ENCODE data around the gene RIMOC1. TPM values are rescaled to one million over a fixed set of nuclear protein-coding genes. Genes with fewer than 3 reads are reported as not detected.

Gene RIMOC1
- total RNA-seq, 1 experiment from 2014 or later = 30.5 TPM

DNA sequence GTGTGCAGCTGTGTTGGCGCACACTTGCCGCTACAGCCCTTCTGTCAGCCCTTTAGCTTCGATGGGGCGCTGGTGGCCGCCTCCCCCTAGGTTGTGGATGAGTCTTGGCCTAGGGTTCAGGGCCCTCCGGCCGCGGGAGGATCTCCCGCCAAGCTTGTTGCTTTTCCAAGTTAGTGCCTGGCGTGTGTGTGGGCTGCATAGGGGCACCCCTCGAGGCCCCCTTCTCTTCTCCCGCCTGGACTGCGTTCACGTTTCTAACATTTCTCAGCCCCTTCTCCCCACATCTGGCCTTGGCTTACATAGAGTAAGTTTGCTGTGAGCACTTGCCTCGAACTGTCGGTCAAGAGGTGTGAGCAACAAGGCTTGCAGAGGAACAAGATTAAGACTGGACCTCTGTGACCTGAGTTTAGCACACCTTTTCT is 33.5 kb upstream of the RIMOC1 start:
- ChIA-PET CTCF (no interaction called here), POLR2A (interaction anchor here (1.5 kb wide), 1 partner anchor 34 kb away, joined by 7 read pairs; the partner anchor contains the start of gene RIMOC1)
- Mint-ChIP-seq H3K9me3 (peaks cover 4% of the 10 kb centered on the region; the same call in 1 of the 2 replicates), H3K27me3 (ENCODE audit: low read depth) (peaks cover 43% of the 10 kb centered on the region), H3K4me1 (peaks cover 9% of the 10 kb centered on the region), H3K27ac (no peak overlapping the region), H3K4me3 (peak overlapping the region; percentile 83), H3K36me3 (no peaks in the 10 kb centered on the region)
- ATAC-seq (no peak), DNase-seq (ENCODE audit: low spot score) (no peak)
- TF ChIP-seq JUN (CRISPR knock-in tag; IDR thresholded peaks at IDR 0.05) = 0 out of 2 replicates have a peak, but pooled peaks have one; percentile 34
- no peak for TF ChIP-seq ZNF416 (CRISPR knock-in tag; IDR thresholded peaks at IDR 0.05)
- TF ChIP-seq E2F5 (CRISPR knock-in tag; IDR thresholded peaks at IDR 0.05) = no peak
- TF ChIP-seq TEAD4 (CRISPR knock-in tag; IDR thresholded peaks at IDR 0.05) = peak; percentile 20; the same call in 1 of the 2 replicates
- peak; percentile 26; the same call in 1 of the 2 replicates for TF ChIP-seq MAX (CRISPR knock-in tag; IDR thresholded peaks at IDR 0.05)

GRCh38 chr5:41871852-41872251 is 32.3 kb upstream of the RIMOC1 start:
- Mint-ChIP-seq H3K9me3 (peaks cover 4% of the 10 kb centered on the region; the same call in 1 of the 2 replicates), H3K4me3 (no peak overlapping the region), H3K27me3 (ENCODE audit: low read depth) (peaks cover 43% of the 10 kb centered on the region), H3K27ac (no peak overlapping the region), H3K36me3 (no peaks in the 10 kb centered on the region), H3K4me1 (peaks cover 9% of the 10 kb centered on the region)
- ChIA-PET CTCF (no interaction called here), POLR2A (no interaction called here)
- ATAC-seq (no peak), DNase-seq (ENCODE audit: low spot score) (no peak)
- TF ChIP-seq, protein P1, sequence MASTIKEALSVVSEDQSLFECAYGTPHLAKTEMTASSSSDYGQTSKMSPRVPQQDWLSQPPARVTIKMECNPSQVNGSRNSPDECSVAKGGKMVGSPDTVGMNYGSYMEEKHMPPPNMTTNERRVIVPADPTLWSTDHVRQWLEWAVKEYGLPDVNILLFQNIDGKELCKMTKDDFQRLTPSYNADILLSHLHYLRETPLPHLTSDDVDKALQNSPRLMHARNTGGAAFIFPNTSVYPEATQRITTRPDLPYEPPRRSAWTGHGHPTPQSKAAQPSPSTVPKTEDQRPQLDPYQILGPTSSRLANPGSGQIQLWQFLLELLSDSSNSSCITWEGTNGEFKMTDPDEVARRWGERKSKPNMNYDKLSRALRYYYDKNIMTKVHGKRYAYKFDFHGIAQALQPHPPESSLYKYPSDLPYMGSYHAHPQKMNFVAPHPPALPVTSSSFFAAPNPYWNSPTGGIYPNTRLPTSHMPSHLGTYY (CRISPR knock-in tag; IDR thresholded peaks at IDR 0.05) = no peak
- no peak for TF ChIP-seq NFATC4 (CRISPR knock-in tag; IDR thresholded peaks at IDR 0.05)
- TF ChIP-seq ATF1 (CRISPR knock-in tag; IDR thresholded peaks at IDR 0.05) = no peak
- no peak for TF ChIP-seq NR1H2 (CRISPR knock-in tag; IDR thresholded peaks at IDR 0.05)

DNA sequence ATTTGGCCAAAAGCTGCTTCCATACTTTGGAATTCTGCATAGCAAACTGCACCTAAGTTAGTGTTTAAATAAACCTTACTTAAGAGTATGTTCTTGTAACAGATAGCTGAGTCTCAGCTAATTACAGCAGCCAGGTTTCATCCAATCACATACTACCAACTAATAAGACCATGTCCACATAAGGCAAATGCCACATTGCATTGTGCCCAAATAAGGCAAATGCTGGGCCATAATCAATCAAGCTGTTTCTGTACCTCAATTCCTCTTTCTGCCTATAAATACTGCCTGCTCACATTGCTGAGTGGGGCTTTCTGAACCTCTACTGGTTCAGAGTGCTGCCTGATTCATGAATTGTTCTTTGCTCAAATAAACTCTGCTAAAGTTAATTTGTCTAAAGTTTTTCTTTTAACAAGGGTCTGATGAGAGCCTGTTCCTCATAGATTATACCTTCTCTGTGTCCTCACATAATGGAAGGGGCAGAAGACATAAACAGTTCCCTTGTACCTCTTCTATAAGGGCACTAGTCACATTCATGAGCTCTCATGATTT is 29.6 kb upstream of the RIMOC1 start:
- Mint-ChIP-seq H3K36me3 (no peaks in the 10 kb centered on the region), H3K9me3 (peaks cover 4% of the 10 kb centered on the region; the same call in 1 of the 2 replicates), H3K27ac (no peak overlapping the region), H3K4me3 (no peak overlapping the region), H3K27me3 (ENCODE audit: low read depth) (peaks cover 31% of the 10 kb centered on the region), H3K4me1 (peaks cover 4% of the 10 kb centered on the region)
- ChIA-PET CTCF (no interaction called here), POLR2A (no interaction called here)
- DNase-seq (ENCODE audit: low spot score) = no peak
- ATAC-seq = no peak
- TF ChIP-seq, protein P2, sequence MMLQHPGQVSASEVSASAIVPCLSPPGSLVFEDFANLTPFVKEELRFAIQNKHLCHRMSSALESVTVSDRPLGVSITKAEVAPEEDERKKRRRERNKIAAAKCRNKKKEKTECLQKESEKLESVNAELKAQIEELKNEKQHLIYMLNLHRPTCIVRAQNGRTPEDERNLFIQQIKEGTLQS (CRISPR knock-in tag; conservative IDR thresholded peaks at IDR 0.05) = no peak
- TF ChIP-seq RORB (CRISPR knock-in tag; IDR thresholded peaks at IDR 0.05) (no peak), ESRRA (CRISPR knock-in tag; IDR thresholded peaks at IDR 0.05; ENCODE audit: borderline replicate concordance) (no peak), MXD4 (CRISPR knock-in tag; IDR thresholded peaks at IDR 0.05; ENCODE audit: borderline replicate concordance) (no peak), AR (CRISPR knock-in tag; IDR thresholded peaks at IDR 0.05) (no peak), ARID4B (CRISPR knock-in tag; IDR thresholded peaks at IDR 0.05; ENCODE audit: borderline replicate concordance) (no peak), SP1 (CRISPR knock-in tag; conservative IDR thresholded peaks at IDR 0.05) (no peak)
- TF ChIP-seq, protein P3, sequence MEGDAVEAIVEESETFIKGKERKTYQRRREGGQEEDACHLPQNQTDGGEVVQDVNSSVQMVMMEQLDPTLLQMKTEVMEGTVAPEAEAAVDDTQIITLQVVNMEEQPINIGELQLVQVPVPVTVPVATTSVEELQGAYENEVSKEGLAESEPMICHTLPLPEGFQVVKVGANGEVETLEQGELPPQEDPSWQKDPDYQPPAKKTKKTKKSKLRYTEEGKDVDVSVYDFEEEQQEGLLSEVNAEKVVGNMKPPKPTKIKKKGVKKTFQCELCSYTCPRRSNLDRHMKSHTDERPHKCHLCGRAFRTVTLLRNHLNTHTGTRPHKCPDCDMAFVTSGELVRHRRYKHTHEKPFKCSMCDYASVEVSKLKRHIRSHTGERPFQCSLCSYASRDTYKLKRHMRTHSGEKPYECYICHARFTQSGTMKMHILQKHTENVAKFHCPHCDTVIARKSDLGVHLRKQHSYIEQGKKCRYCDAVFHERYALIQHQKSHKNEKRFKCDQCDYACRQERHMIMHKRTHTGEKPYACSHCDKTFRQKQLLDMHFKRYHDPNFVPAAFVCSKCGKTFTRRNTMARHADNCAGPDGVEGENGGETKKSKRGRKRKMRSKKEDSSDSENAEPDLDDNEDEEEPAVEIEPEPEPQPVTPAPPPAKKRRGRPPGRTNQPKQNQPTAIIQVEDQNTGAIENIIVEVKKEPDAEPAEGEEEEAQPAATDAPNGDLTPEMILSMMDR (IDR thresholded peaks at IDR 0.05) = no peak
- TF ChIP-seq, protein P4, sequence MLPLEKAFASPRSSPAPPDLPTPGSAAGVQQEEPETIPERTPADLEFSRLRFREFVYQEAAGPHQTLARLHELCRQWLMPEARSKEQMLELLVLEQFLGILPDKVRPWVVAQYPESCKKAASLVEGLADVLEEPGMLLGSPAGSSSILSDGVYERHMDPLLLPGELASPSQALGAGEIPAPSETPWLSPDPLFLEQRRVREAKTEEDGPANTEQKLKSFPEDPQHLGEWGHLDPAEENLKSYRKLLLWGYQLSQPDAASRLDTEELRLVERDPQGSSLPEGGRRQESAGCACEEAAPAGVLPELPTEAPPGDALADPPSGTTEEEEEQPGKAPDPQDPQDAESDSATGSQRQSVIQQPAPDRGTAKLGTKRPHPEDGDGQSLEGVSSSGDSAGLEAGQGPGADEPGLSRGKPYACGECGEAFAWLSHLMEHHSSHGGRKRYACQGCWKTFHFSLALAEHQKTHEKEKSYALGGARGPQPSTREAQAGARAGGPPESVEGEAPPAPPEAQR (CRISPR knock-in tag; IDR thresholded peaks at IDR 0.05) = no peak
